GM12873 (cell line): ENCODE measurements around the gene ARHGAP21.
A peak's percentile ranks its signal among the peaks of the same experiment; 100 is the strongest.

Experiments
- TF ChIP-seq, protein P1 (sequence below): IDR thresholded peaks from 2 replicates; pipeline ENCODE4 v1.5.1; 2012; ENCODE audit warnings: low read depth, mild to moderate bottlenecking, moderate library complexity, low read length, control low read depth; ENCODE audit not compliant: insufficient read depth; ENCODE audit errors: missing control alignments

The ARHGAP21 gene

DNA sequence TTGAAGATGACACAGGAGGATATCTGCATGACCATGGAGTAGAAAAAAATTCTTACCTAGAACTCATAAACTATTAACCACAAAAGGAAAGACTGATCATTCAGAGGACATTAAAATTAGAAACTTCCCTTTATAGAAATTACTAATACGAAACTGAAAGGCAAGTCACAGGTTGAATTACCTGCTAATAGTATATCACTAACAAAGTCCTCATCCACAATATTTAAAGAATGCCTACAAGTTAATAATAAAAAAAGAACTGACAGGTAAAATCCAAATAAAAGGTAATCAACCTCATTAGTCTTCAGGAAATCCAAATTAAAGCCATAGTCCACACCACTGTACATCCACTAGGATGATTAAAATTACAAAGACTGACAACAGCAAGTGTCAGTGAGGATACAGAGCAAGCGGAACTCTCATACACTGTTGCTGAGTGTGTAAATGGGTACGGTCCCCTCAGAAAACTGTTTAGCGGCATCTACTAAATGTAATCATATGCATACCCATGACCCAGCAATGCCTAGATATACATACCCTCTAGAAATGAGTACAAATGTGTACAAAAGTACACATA is 71.2 kb downstream of the ARHGAP21 start:
- TF ChIP-seq, protein P1, sequence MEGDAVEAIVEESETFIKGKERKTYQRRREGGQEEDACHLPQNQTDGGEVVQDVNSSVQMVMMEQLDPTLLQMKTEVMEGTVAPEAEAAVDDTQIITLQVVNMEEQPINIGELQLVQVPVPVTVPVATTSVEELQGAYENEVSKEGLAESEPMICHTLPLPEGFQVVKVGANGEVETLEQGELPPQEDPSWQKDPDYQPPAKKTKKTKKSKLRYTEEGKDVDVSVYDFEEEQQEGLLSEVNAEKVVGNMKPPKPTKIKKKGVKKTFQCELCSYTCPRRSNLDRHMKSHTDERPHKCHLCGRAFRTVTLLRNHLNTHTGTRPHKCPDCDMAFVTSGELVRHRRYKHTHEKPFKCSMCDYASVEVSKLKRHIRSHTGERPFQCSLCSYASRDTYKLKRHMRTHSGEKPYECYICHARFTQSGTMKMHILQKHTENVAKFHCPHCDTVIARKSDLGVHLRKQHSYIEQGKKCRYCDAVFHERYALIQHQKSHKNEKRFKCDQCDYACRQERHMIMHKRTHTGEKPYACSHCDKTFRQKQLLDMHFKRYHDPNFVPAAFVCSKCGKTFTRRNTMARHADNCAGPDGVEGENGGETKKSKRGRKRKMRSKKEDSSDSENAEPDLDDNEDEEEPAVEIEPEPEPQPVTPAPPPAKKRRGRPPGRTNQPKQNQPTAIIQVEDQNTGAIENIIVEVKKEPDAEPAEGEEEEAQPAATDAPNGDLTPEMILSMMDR: no peak

DNA sequence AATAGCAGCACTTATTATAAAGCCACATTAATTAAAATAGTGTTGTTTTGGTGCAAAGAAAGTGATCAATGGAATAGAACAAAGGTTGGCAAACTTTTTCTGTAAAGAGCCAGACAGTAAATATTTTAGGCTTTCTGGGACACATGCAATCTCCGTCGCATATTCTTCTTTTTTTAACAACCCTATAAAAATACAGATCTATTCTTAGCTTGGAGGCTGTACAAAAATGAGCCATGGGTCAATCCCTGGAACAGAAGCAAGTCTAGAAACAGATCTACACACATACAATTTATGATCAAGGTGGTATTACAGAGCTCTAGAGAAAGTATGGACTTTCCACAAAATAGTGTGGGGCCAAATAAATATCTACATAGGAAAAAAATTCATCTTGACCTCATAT is 71.8 kb downstream of the ARHGAP21 start:
- TF ChIP-seq, protein P1: no peak

DNA sequence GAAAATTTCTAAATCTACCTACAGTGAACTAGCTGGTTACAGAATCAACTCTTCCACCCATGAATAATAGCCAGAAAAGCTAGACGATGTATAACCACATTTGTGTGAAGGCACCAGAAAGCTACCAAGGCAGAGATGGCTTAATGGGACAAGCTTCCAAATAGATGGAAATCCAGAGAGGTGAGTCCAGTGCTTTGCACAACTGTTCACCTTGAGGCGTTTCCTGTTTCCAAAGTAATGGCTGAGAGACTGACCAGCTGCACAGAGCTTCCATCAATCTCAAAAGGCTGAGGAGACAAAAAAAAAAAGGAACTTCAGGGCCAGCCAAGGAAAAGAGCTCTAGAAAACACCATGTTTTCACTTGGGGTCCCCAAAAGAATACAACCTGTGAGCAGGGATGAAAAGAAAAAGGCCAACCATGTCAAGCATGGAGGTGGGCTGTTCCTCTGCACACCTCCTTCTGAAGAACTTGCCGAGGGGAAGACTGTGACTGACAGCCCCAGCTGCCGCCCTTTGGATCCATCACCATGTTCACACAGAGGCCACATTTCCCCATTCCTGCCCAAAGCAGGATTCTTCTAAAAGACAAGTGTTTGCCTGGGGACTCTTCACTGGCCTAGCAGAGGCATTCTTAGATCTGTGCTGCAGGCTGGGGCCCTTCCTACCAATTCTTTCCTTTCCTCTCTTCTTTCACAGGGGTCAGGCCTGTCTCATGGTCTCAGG is 72.9 kb downstream of the ARHGAP21 start:
- TF ChIP-seq, protein P1: no peak

DNA sequence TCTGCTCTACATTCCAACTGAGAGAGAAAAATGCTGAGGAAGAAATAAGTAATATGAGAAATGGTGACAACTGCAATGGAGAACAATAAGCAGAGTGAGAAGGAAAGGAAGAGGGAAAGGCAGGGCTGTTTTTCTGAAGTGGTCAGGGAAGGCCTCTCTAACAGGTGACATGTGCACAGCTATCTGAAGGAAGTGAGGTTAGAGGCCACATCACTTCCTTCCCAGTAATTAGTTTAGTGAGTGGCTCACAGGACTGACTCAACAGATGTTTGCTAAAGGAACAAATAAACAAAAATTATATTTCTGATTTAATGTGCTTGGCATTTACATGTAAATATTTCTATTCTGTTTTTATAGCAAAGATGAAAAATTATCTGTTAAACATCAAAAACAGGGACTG is 77.9 kb downstream of the ARHGAP21 start:
- TF ChIP-seq, protein P1: no peak

DNA sequence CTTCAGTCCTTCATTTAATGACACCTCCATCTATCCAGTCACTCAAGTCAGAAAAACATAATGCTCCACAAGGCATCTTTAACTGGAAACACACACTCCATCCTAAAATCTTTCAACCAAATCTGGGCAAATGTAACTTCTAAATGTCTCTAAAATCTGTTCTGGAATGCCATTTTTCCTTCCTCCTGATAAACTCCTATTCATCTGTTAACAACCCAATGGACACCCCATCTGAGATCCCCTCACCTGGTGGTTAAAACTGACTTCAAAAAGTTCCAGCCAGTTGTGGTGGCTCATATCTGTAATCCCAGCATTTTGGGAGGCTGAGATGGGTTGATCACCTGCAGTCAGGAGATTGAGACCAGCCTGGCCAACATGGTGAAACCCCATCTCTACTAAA is 78.7 kb downstream of the ARHGAP21 start:
- TF ChIP-seq, protein P1: no peak

- TF ChIP-seq, protein P1: no peak
Measured at GRCh38 chr10:24643679-24644209, 79.9 kb downstream of the ARHGAP21 start.

DNA sequence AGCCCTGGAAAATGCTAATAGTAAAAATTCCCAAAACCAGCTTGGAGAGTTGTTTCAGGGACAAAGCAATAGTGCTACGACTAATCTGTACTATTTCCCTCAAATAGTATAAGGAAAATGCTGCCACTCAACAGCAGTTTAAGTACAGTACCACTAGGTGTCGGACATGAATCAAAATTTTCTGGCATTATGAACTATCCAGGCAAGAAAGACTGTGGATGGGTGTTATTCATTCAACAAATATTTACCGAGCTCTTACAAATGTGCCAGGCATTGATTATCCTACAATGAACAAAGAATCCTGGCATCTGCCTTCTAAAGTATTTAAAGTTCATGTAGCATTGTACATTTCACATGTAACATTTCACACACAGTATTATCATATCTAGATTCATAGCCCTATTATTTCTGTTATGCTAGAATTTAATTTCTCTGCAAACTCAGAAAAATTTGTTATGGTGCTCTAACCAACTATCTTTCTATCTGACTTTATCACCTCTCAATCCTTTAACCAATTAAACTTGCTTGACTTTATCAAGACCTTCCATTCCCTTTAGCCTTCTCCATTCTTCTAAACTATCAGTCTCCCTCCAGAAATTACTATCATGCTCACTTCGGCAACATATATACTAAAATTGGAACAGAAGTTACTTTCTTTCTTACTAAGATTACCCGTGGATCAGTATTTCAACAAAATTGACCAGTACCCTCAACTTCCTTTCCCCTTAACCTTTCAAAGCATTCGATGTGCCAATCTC is 80.6 kb downstream of the ARHGAP21 start:
- TF ChIP-seq, protein P1: peak; percentile 67
